ENCODE data around the gene UBQLN1. TPM values are rescaled to one million over a fixed set of nuclear protein-coding genes. Genes with fewer than 3 reads are reported as not detected.

Gene UBQLN1
- total and polyA plus RNA-seq, 4 donors, result 26.3 to 140 (median 80.1) TPM

GRCh38 chr9:83681490-83681889 is 26.3 kb downstream of the UBQLN1 start:
- 79 to 95% methylated on average over 2 of the region's 2 CpGs for WGBS, 2 donors
- Histone ChIP-seq H3K9ac (ENCODE audit: insufficient read depth in 1 of 2, low read length in 2 of 2) (no peak overlapping the region), H3K27ac (ENCODE audit: low read depth in 1 of 2, low read length in 1 of 2) (no peak overlapping the region), H3K4me3 (no peak overlapping the region), H3K9me3 (ENCODE audit: control insufficient read depth in 4 of 4, insufficient read depth in 3 of 4, low read length in 3 of 4) (no peaks in the 10 kb centered on the region), H3K36me3 (ENCODE audit: control insufficient read depth in 4 of 4, insufficient read depth in 4 of 4, low read length in 4 of 4) (peaks cover 13 to 34% (median 25%) of the 10 kb centered on the region in 4 donors), H3K4me1 (ENCODE audit: control insufficient read depth in 5 of 5, insufficient read depth in 5 of 5, low read length in 5 of 5) (peaks cover 0 to 6% (median 0%) of the 10 kb centered on the region in 5 donors), H3K27me3 (ENCODE audit: control insufficient read depth in 3 of 3, insufficient read depth in 3 of 3, low read length in 2 of 3) (no peaks in the 10 kb centered on the region)
- TF ChIP-seq CTCF (IDR thresholded peaks at IDR 0.05; ENCODE audit: control extremely low read depth, extremely low read depth), result no peak
- ATAC-seq (ENCODE audit: insufficient read depth, low FRiP score) (no peak), DNase-seq (no peak)

GRCh38 chr9:83680233-83680632 is 27.5 kb downstream of the UBQLN1 start:
- TF ChIP-seq CTCF (IDR thresholded peaks at IDR 0.05; ENCODE audit: control extremely low read depth, extremely low read depth), result no peak
- no peak overlapping the region for H3K4me3 ChIP-seq
- WGBS, 2 donors, result 100% methylated on average over 1 of the region's 1 CpG
- ATAC-seq (ENCODE audit: insufficient read depth, low FRiP score) (no peak), DNase-seq (no peak)
- no peaks in the 10 kb centered on the region for H3K27me3 ChIP-seq (ENCODE audit: control insufficient read depth in 3 of 3, insufficient read depth in 3 of 3, low read length in 2 of 3)
- H3K9ac ChIP-seq (ENCODE audit: insufficient read depth in 1 of 2, low read length in 2 of 2), result no peak overlapping the region
- no peak overlapping the region for H3K27ac ChIP-seq (ENCODE audit: low read depth in 1 of 2, low read length in 1 of 2)
- H3K36me3 ChIP-seq (ENCODE audit: control insufficient read depth in 4 of 4, insufficient read depth in 4 of 4, low read length in 4 of 4), result peaks cover 15 to 41% (median 25%) of the 10 kb centered on the region in 4 donors
- no peaks in the 10 kb centered on the region for H3K9me3 ChIP-seq (ENCODE audit: control insufficient read depth in 4 of 4, insufficient read depth in 3 of 4, low read length in 3 of 4)
- peaks cover 0 to 6% (median 0%) of the 10 kb centered on the region in 5 donors for H3K4me1 ChIP-seq (ENCODE audit: control insufficient read depth in 5 of 5, insufficient read depth in 5 of 5, low read length in 5 of 5)

GRCh38 chr9:83677596-83677995 is 30.2 kb downstream of the UBQLN1 start:
- ATAC-seq (ENCODE audit: insufficient read depth, low FRiP score) (no peak), DNase-seq (no peak)
- 97 to 98% methylated on average over 3 of the region's 3 CpGs for WGBS, 2 donors
- Histone ChIP-seq H3K4me1 (ENCODE audit: control insufficient read depth in 5 of 5, insufficient read depth in 5 of 5, low read length in 5 of 5) (peaks cover 0 to 4% (median 0%) of the 10 kb centered on the region in 5 donors), H3K9ac (ENCODE audit: insufficient read depth in 1 of 2, low read length in 2 of 2) (no peak overlapping the region), H3K4me3 (no peak overlapping the region), H3K9me3 (ENCODE audit: control insufficient read depth in 4 of 4, insufficient read depth in 3 of 4, low read length in 3 of 4) (no peaks in the 10 kb centered on the region), H3K27me3 (ENCODE audit: control insufficient read depth in 3 of 3, insufficient read depth in 3 of 3, low read length in 2 of 3) (no peaks in the 10 kb centered on the region), H3K27ac (ENCODE audit: low read depth in 1 of 2, low read length in 1 of 2) (no peak overlapping the region), H3K36me3 (ENCODE audit: control insufficient read depth in 4 of 4, insufficient read depth in 4 of 4, low read length in 4 of 4) (peaks cover 18 to 48% (median 28%) of the 10 kb centered on the region in 4 donors)
- TF ChIP-seq CTCF (IDR thresholded peaks at IDR 0.05; ENCODE audit: control extremely low read depth, extremely low read depth), result no peak

GRCh38 chr9:83675466-83675865 is 32.3 kb downstream of the UBQLN1 start:
- Histone ChIP-seq H3K4me3 (no peak overlapping the region), H3K9ac (ENCODE audit: insufficient read depth in 1 of 2, low read length in 2 of 2) (no peak overlapping the region), H3K9me3 (ENCODE audit: control insufficient read depth in 4 of 4, insufficient read depth in 3 of 4, low read length in 3 of 4) (no peaks in the 10 kb centered on the region), H3K36me3 (ENCODE audit: control insufficient read depth in 4 of 4, insufficient read depth in 4 of 4, low read length in 4 of 4) (peaks cover 18 to 44% (median 30%) of the 10 kb centered on the region in 4 donors), H3K27me3 (ENCODE audit: control insufficient read depth in 3 of 3, insufficient read depth in 3 of 3, low read length in 2 of 3) (no peaks in the 10 kb centered on the region), H3K27ac (ENCODE audit: low read depth in 1 of 2, low read length in 1 of 2) (no peak overlapping the region), H3K4me1 (ENCODE audit: control insufficient read depth in 5 of 5, insufficient read depth in 5 of 5, low read length in 5 of 5) (no peaks in the 10 kb centered on the region)
- no peak for DNase-seq
- no peak for TF ChIP-seq CTCF (IDR thresholded peaks at IDR 0.05; ENCODE audit: control extremely low read depth, extremely low read depth)
- 95% methylated on average over 1 of the region's 1 CpG for WGBS, 2 donors
- no peak for ATAC-seq (ENCODE audit: insufficient read depth, low FRiP score)
